ENCODE data around the gene DYRK1A. TPM values are rescaled to one million over a fixed set of nuclear protein-coding genes. Genes with fewer than 3 reads are reported as not detected.
A peak's percentile ranks its signal among the peaks of the same experiment; 100 is the strongest.

The DYRK1A gene
- total RNA-seq, 2 donors from 2014 or later: 57.5 to 57.7 TPM

GRCh38 chr21:37422382-37422781 lies 55.8 kb downstream of the DYRK1A start:
- Histone ChIP-seq H3K27me3 (no peaks in the 10 kb centered on the region), H3K9ac (ENCODE audit: low read depth in 2 of 2, low read length in 2 of 2) (no peak overlapping the region), H3K27ac (no peak overlapping the region), H3K4me3 (no peak overlapping the region), H3K9me3 (no peaks in the 10 kb centered on the region), H3K4me1 (peaks cover 3% of the 10 kb centered on the region), H3K36me3 (no peaks in the 10 kb centered on the region)
- DNase-seq: no peak
- TF ChIP-seq, protein P1, sequence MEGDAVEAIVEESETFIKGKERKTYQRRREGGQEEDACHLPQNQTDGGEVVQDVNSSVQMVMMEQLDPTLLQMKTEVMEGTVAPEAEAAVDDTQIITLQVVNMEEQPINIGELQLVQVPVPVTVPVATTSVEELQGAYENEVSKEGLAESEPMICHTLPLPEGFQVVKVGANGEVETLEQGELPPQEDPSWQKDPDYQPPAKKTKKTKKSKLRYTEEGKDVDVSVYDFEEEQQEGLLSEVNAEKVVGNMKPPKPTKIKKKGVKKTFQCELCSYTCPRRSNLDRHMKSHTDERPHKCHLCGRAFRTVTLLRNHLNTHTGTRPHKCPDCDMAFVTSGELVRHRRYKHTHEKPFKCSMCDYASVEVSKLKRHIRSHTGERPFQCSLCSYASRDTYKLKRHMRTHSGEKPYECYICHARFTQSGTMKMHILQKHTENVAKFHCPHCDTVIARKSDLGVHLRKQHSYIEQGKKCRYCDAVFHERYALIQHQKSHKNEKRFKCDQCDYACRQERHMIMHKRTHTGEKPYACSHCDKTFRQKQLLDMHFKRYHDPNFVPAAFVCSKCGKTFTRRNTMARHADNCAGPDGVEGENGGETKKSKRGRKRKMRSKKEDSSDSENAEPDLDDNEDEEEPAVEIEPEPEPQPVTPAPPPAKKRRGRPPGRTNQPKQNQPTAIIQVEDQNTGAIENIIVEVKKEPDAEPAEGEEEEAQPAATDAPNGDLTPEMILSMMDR (IDR thresholded peaks at IDR 0.05): no peak
- intact Hi-C loops (cut with DNase I): no loop called here

- DNase-seq: no peak
- no peaks in the 10 kb centered on the region for H3K9me3 ChIP-seq
- no peaks in the 10 kb centered on the region for H3K27me3 ChIP-seq
- no peaks in the 10 kb centered on the region for H3K36me3 ChIP-seq
- TF ChIP-seq, protein P1 (IDR thresholded peaks at IDR 0.05): no peak
- peaks cover 3% of the 10 kb centered on the region for H3K4me1 ChIP-seq
- H3K9ac ChIP-seq (ENCODE audit: low read depth in 2 of 2, low read length in 2 of 2): no peak overlapping the region
- no peak overlapping the region for H3K4me3 ChIP-seq
- intact Hi-C loops (cut with DNase I): no loop called here
- H3K27ac ChIP-seq: no peak overlapping the region
These were observed 56.5 kb downstream of the DYRK1A start for GRCh38 chr21:37423103-37423502.

DNA sequence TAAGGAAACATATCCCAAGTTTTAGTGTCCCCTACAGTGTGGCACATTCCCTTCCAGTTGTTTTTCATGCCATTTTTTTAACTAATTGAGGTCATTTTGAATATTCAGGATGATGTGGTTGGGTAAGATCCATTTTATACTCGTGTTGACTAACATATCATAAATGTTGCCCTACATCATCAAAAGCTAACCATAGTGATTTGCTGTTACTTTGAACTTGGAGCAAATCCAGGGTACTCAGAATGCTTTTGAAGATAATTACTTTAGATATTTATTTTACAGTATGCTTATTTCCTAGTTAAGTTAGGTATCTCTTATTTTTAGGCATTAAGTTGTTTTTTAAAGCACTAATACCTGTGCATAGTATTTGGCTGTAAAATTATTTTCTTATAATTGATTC lies 57.8 kb downstream of the DYRK1A start:
- Histone ChIP-seq H3K27me3 (no peaks in the 10 kb centered on the region), H3K36me3 (no peaks in the 10 kb centered on the region), H3K9me3 (no peaks in the 10 kb centered on the region), H3K4me1 (peaks cover 3% of the 10 kb centered on the region), H3K27ac (peak overlapping the region; percentile 5), H3K9ac (ENCODE audit: low read depth in 2 of 2, low read length in 2 of 2) (no peak overlapping the region), H3K4me3 (no peak overlapping the region)
- TF ChIP-seq, protein P1 (IDR thresholded peaks at IDR 0.05): no peak
- no peak for DNase-seq
- intact Hi-C loops (cut with DNase I): no loop called here

- Histone ChIP-seq H3K4me3 (no peak overlapping the region), H3K27me3 (no peaks in the 10 kb centered on the region), H3K27ac (no peak overlapping the region), H3K36me3 (no peaks in the 10 kb centered on the region), H3K4me1 (peaks cover 3% of the 10 kb centered on the region), H3K9me3 (no peaks in the 10 kb centered on the region), H3K9ac (ENCODE audit: low read depth in 2 of 2, low read length in 2 of 2) (no peak overlapping the region)
- TF ChIP-seq, protein P1 (IDR thresholded peaks at IDR 0.05): no peak
- intact Hi-C loops (cut with DNase I): no loop called here
- DNase-seq: no peak
These were observed 58.4 kb downstream of the DYRK1A start for GRCh38 chr21:37425001-37425400.

DNA sequence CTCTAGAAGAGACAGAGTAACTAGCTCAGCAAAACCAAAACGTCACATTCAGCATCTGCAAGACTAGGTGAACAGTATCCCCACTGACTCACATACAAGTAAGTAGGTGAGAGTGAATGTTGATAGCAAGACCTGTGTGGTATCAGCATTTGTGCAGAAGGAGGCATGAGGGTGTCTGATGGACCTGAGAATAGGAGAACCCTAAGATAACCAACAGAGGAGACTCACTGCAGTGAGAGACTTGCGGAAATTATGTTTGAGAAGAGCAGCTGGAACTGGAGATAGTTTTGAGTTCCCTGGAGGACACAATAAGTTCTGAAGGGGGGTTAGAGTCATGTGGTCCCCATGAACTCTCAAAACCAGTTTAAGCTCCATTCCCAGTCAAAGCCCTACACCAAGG lies 59.1 kb downstream of the DYRK1A start:
- H3K9ac ChIP-seq (ENCODE audit: low read depth in 2 of 2, low read length in 2 of 2): no peak overlapping the region
- no peak overlapping the region for H3K27ac ChIP-seq
- no peak for DNase-seq
- H3K4me3 ChIP-seq: no peak overlapping the region
- H3K36me3 ChIP-seq: no peaks in the 10 kb centered on the region
- no peaks in the 10 kb centered on the region for H3K27me3 ChIP-seq
- TF ChIP-seq, protein P1 (IDR thresholded peaks at IDR 0.05): no peak
- intact Hi-C loops (cut with DNase I): no loop called here
- peaks cover 3% of the 10 kb centered on the region for H3K4me1 ChIP-seq
- H3K9me3 ChIP-seq: no peaks in the 10 kb centered on the region

DNA sequence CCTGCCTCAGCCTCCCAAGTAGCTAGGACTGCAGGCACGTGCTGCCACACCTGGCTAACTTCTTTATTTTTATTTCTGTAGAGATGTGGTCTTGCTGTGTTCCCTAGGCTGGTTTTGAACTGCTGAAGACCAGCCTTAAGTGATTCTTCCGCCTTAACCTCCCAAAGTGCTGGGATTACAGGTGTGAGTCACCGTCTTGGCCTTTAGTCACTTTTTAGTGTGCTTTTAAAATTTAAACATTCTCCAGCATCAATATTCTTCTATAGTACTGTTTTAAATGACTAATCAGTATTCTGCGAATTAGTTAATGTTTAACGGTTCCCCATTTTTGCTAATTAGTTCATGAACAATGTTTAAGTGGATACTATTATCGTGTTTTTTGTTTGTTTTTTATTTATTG lies 60.6 kb downstream of the DYRK1A start:
- Histone ChIP-seq H3K4me1 (peaks cover 3% of the 10 kb centered on the region), H3K36me3 (no peaks in the 10 kb centered on the region), H3K27me3 (no peaks in the 10 kb centered on the region), H3K9ac (ENCODE audit: low read depth in 2 of 2, low read length in 2 of 2) (no peak overlapping the region), H3K4me3 (no peak overlapping the region), H3K27ac (no peak overlapping the region), H3K9me3 (no peaks in the 10 kb centered on the region)
- TF ChIP-seq, protein P1 (IDR thresholded peaks at IDR 0.05): no peak
- DNase-seq: no peak
- intact Hi-C loops (cut with DNase I): no loop called here
